T-helper 22 cell (primary cell): ENCODE measurements around the gene EBF3.

ENCODE experiments used
- DNase-seq: peaks from one replicate; pipeline ENCODE4 v3.0.0-alpha.2; 2020; ENCODE audit warnings: low read depth

The EBF3 gene

DNA sequence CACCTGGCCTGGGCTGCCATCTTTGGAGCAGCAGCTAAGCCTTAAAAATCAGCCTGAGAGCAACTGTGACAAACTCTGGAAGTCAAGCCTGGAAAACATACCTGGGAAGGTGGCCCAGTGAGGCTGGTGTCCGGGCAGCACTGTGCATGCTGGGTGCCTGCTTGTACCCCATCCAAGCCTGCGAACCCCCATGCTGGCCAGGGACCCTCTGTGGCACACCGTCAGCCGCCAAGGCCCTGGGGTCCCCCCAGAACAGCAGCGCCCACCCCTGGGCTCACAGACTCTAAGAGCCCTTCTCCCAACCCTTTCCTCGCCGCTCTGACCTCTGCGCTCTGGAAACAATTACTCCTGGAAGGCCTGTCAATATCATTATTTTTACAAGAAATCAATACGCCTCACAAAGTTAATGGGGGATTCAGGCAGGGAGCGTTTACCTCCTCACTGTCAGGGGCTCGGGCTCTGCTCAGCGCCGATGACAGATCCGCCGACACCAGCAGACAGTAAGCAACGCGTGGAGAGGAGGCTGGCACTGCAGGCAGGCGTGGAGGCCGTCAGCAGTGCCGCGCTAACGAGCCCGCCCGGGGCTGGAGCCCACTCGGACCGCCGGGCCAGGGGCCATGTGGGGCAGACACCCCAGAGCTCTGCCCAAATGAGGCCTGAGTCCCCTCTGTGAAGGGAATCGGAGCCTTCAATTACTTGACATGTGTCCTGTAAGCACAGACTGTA is 54.4 kb downstream of the EBF3 start:
- no peak for DNase-seq

- DNase-seq = no peak
Observed at GRCh38 chr10:129909080-129909479, 55.0 kb downstream of the EBF3 start.

DNA sequence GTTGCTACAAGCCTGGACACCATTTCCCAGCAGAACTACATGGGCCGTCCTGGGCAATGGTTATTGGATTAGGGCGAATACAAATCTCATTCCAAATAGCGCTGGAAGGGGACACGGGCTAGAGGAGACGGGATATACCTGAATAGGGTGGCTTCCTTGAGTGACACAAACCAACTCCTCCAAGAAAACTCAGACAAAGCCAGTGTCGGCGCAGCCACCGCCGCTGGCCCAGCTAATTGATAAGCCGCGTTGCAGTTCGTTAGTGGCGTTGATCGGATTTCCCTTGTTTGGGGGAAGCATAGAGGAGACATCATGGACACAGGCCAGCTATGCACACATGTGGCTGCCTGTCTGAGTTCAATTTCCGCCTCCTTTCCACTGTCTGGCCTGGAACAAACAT is 55.7 kb downstream of the EBF3 start:
- DNase-seq = no peak

- no peak for DNase-seq
Observed at GRCh38 chr10:129905553-129905952, 58.5 kb downstream of the EBF3 start.

- DNase-seq = no peak
Observed at GRCh38 chr10:129904323-129904722, 59.8 kb downstream of the EBF3 start.

DNA sequence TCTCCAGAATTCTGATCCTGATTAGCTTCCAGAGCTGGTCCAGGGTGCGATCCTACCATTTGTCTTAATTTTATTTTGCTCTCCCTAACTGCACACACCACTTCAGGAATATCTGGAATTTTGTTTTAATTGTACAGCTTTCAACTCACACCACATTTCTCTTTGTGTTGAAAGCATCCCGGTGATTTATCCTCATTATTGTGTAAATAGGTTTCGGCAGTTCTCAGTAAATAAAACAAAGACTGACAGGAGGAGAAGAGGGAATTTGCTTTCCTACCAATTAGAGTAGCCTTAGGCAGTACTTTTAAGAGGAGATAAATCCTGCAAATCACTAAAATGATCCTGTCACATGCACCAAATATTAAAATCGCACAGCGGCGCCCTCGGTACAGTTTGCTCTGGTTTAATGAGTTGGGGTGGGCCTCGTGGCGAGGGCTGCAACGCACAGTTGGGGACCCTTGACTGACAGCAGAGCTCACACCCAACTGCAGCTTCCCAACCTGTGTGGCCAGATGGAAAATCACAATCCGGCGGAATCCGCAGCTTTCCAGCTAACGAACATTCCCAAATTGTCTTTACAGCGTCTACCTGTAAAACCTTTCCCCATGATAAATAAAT is 62.6 kb downstream of the EBF3 start:
- DNase-seq = no peak

DNA sequence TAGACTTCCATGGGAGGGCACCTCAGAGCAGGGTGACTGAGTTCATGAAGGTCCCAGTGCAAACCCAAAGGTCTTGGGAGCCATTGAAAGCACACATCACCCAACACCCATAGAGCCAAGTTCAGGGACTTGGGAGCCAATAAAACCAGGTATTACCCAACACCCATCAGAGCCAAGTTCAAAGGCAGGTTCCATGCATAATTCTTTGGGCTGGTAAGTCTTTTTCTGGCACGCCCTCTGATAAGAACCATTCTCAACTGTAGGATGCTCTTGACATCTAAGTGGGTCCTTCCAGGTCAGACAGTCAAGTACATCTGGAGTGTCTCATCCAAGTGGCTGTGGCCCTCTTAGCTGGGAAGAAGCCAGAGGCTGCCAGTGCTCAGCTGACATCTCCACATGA is 63.2 kb downstream of the EBF3 start:
- DNase-seq = no peak

- no peak for DNase-seq
Observed at GRCh38 chr10:129899276-129900130, 64.6 kb downstream of the EBF3 start.

DNA sequence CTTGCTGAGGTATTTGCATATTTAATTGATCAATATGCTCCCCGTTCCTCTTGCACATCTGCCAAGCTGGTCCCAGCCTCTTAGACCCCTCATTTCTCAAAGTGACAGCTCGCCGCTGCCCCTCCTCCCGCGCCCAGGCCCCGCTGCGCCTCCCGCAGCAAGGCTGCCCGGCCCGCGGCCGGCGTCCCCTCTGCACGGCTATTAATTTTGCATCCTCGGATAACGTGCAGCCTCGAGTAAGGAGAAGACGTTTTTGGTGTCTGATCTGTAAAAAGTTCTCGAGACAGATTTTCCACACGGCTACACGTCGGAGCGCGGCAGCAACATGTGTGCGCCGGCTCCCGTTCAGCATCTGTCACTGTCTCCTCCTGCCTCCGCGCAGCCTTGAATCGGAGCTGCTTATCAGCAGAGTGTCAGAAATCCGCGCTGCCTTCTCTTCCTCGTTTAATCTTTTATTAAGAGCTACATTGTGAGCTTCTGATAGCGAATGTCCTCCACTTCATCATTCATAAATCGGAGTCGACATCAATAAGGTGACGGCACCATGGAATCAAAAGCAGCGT is 65.3 kb downstream of the EBF3 start:
- DNase-seq = no peak

DNA sequence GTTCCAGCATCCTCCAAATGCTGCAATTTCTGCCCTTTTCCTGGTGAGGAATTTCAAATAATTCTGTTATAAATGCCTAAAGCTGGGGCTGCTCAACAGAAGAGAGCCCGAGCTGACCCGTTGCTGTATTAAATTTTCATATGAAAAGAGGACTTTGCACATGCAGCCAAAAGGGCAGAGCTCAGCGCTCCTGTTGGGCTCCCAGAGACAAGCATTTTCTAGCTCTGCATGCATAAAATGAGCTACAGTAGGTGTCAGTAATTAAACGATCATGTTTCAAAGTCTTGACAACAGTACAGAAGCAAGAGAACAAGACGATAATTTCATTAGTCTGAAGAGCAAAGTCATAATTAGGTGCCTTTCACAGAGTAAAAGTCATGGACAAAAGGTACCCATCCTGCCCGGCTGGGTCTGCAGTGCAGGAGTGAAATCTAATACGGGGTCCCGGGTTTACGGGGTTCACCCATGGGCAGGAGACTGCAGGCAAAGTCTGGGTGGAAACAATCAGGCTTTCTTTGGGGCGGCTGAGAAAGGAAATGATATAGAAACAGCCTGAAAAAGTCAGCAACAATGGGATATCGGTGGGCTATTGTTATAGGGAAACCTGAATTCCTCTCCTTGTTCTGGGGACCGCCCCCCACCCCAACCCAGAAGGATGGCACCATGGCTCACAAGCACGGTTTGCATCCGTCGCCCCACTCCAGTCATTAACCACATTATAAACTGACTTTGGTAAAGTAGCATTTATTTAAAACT is 66.0 kb downstream of the EBF3 start:
- no peak for DNase-seq

DNA sequence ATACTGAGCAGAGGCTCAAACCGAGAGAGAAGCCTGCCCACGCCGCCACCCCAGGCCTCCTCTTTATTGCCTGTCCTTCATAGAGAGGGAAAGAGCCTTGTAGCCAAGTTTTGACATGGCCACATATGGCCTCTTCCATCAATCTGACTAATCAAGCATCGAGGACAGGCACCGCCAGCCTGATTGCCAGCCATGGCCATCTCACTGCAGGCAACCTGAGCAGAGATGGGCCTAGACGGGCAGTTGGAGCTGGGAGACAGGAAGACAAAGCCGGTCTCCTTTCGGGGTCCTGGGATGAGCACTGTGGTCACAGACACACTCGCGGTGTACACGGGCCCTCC is 67.2 kb downstream of the EBF3 start:
- DNase-seq = no peak

- DNase-seq = no peak
Observed at GRCh38 chr10:129896136-129896859, 67.8 kb downstream of the EBF3 start.

DNA sequence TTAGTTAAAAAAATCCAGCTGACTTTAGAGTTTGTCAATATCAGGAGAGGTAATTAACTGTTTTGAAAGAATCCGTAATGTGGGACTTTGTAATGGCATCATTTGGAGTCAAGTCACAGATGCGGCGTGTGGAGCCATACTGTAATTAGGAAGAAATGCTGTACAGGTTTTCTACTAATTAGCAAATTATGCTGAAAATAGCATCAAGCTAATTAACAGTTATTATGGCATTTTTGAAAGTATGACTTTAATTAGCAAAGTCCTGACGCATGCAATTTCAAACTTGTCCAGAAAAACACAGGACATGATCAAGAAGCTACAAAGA is 68.3 kb downstream of the EBF3 start:
- DNase-seq = no peak

- no peak for DNase-seq
Observed at GRCh38 chr10:129894698-129895097, 69.4 kb downstream of the EBF3 start.

- DNase-seq = no peak
Observed at GRCh38 chr10:129893104-129894089, 70.7 kb downstream of the EBF3 start.

DNA sequence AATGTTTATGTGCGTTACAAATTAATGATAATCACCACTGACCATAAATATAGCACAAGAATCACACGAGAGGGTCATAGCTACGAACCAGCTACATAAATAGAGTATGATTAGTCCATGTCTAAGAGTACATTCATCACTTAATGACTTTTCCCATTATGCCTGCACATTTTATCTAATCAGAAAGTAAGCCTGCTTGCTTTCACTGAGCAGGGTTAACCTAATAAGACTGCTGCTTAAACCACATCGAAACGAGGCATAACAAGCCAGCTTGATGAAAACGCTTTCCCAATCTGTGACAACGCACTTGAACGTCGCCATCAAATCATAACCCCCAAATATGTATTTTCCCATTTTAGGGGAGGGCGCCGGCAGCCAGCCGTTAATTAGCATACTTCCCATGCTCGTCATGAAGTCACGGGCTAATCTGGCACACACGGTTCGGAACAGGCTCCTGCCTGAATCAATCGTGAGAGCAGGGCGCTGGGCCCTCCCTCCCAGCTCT is 71.5 kb downstream of the EBF3 start:
- no peak for DNase-seq

DNA sequence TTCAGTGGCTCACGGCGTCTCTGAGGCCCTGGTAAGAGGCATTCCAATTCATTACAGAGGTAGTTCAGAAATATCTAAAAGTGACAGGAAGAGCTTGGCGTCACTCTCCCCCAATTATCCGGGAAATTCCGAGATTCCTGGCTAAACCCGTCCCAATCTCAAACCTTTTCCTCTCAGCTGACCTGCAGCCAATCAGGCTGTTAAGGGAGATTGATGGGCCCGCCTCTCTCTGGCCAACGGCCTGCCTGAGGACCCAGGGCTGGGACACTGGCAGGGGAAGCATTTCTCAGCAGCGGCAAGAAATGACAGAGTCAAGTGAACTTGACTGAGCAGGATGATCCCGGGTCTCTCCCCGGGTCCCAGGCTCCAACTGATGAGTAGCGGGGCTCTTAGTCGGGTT is 72.3 kb downstream of the EBF3 start:
- no peak for DNase-seq

GRCh38 chr10:129890170-129890569 is 73.9 kb downstream of the EBF3 start:
- no peak for DNase-seq

- no peak for DNase-seq
Observed at GRCh38 chr10:129888784-129889616, 75.1 kb downstream of the EBF3 start.
